SK-N-SH treated with all-trans-retinoic acid at 6 μM for 48 hours (cell line): ENCODE measurements around the gene CYP4F12.

ENCODE experiments used
- ATAC-seq: fragments of 200-7000 bp; cut with Tn5 transposase; 3 replicates; pipeline ENCODE4 v1.9.1; 2020; ENCODE audit warnings: mild to moderate bottlenecking, moderate library complexity
- BACH2 ChIP-seq: fragments of 250-450 bp; sonication (Bioruptor Pico); IDR thresholded peaks from 2 replicates; pipeline ENCODE4 v1.9.0; 2021; ENCODE audit warnings: mild to moderate bottlenecking, borderline replicate concordance
- CSDC2 ChIP-seq: fragments of 250-450 bp; sonication (Bioruptor Pico); IDR thresholded peaks from 2 replicates; pipeline ENCODE4 v1.5.0; 2020; ENCODE audit warnings: mild to moderate bottlenecking, moderate library complexity
- GLIS3 ChIP-seq: fragments of 250-450 bp; sonication (Bioruptor Pico); IDR thresholded peaks from 2 replicates; pipeline ENCODE4 v1.5.0; 2020; ENCODE audit warnings: mild to moderate bottlenecking, moderate library complexity
- ISL1 ChIP-seq: fragments of 250-450 bp; sonication (Bioruptor Pico); IDR thresholded peaks from 2 replicates; pipeline ENCODE4 v2.1.2; 2022; ENCODE audit warnings: mild to moderate bottlenecking, moderate library complexity
- OSR1 ChIP-seq: fragments of 250-450 bp; sonication (Bioruptor Pico); IDR thresholded peaks from 2 replicates; pipeline ENCODE4 v1.8.0; 2022; ENCODE audit warnings: moderate library complexity, mild to moderate bottlenecking, inconsistent platforms
- RARB ChIP-seq: fragments of 250-450 bp; sonication (Bioruptor Pico); IDR thresholded peaks from 2 replicates; pipeline ENCODE4 v1.8.0; 2021; ENCODE audit warnings: mild to moderate bottlenecking, moderate library complexity
- SNAI2 ChIP-seq: fragments of 250-450 bp; sonication (Bioruptor Pico); IDR thresholded peaks from 2 replicates; pipeline ENCODE4 v1.5.0; 2020; ENCODE audit warnings: mild to moderate bottlenecking, moderate library complexity
- TCF4 ChIP-seq: fragments of 250-450 bp; sonication (Bioruptor Pico); IDR thresholded peaks from 2 replicates; pipeline ENCODE4 v1.8.0; 2021; ENCODE audit warnings: mild to moderate bottlenecking, moderate library complexity, borderline replicate concordance
- TOX ChIP-seq: fragments of 250-450 bp; sonication (Bioruptor Pico); IDR thresholded peaks from 2 replicates; pipeline ENCODE4 v1.8.0; 2021; ENCODE audit warnings: mild to moderate bottlenecking, moderate library complexity, borderline replicate concordance
- ZC3H10 ChIP-seq: fragments of 250-450 bp; sonication (Bioruptor Pico); IDR thresholded peaks from 2 replicates; pipeline ENCODE4 v1.5.1; 2021; ENCODE audit warnings: mild to moderate bottlenecking, moderate library complexity
- ZFP3 ChIP-seq: fragments of 250-450 bp; sonication (Bioruptor Pico); IDR thresholded peaks from 2 replicates; pipeline ENCODE4 v1.5.0; 2020; ENCODE audit warnings: mild to moderate bottlenecking, moderate library complexity
- ZFP30 ChIP-seq: fragments of 450-650 bp; formaldehyde crosslinking; IDR thresholded peaks from 2 replicates; pipeline ENCODE4 v1.5.0; 2022; ENCODE audit warnings: mild to moderate bottlenecking, moderate library complexity
- ZNF565 ChIP-seq: fragments of 450-650 bp; formaldehyde crosslinking; conservative IDR thresholded peaks from 2 replicates; pipeline ENCODE4 v1.5.0; 2020; ENCODE audit warnings: low read depth, mild to moderate bottlenecking, moderate library complexity
- ZNF70 ChIP-seq: fragments of 450-650 bp; formaldehyde crosslinking; IDR thresholded peaks from 2 replicates; pipeline ENCODE4 v1.5.0; 2020; ENCODE audit warnings: mild to moderate bottlenecking, moderate library complexity
- TF ChIP-seq, protein P1 (sequence below): fragments of 250-450 bp; sonication (Bioruptor Pico); IDR thresholded peaks from 2 replicates; pipeline ENCODE4 v1.5.1; 2020; ENCODE audit warnings: low read depth, mild to moderate bottlenecking, moderate library complexity
- TF ChIP-seq, protein P2 (sequence below): fragments of 250-450 bp; sonication (Bioruptor Pico); IDR thresholded peaks from 2 replicates; pipeline ENCODE4 v1.5.1; 2021; ENCODE audit warnings: mild to moderate bottlenecking, moderate library complexity
- TF ChIP-seq, protein P3 (sequence below): fragments of 250-450 bp; sonication (Bioruptor Pico); IDR thresholded peaks from 2 replicates; pipeline ENCODE4 v1.5.0; 2020; ENCODE audit warnings: mild to moderate bottlenecking, moderate library complexity
- TF ChIP-seq, protein P4 (sequence below): fragments of 250-450 bp; sonication (Bioruptor Pico); IDR thresholded peaks from 2 replicates; pipeline ENCODE4 v1.8.0; 2020; ENCODE audit warnings: mild to moderate bottlenecking, moderate library complexity, borderline replicate concordance

The CYP4F12 gene

DNA sequence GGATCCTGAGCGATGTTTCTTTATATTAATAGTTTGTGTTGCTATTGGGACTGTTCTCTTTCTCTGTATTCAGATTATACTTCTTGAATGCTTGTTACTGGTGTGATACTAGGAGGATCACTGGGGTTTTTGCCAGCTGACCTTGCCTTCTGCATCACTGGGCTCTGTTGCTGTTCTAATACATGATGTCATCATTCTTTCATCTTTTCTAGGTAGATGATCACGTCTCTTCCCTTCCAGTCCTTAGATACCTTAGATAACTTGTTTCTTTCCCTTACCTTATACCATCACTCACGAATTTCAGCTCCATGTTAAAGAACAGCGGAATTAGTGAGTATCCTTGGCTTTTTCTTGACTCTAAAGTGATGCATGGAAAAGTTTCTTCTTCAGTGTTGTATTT, 64.8 kb downstream of the CYP4F12 start, which contains the start of gene OR10H3:
OR10H3 (plus strand) TSS at position 264 of the 400 bp plus-strand sequence. CDS start 3,408 bp downstream, outside the sequence.
- no peak for ATAC-seq

DNA sequence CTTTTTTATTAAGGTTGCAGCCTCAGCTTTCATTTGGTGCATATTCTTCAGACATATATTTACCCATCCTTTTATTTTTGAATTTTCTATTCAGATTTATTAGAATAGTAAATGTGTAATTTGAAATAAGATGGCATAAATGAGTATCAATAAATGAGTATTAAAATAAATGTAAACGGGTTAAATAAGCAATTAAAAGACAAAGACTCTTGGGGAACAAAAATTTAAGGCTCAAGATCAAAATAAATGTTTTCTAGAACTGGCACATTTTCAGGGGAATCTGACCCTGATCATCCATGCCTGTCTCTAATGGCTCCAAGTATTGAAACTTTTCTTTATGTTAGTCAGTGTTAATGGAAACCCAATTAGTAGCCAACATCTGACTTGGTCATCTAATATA, 67.9 kb downstream of the CYP4F12 start:
- ATAC-seq: no peak

More for the DNA sequence above, 64.8 kb downstream of the CYP4F12 start, which contains the start of gene OR10H3:
- TF ChIP-seq TOX (CRISPR knock-in tag) (no peak), ZNF565 (CRISPR knock-in tag) (no peak), BACH2 (CRISPR knock-in tag) (no peak), OSR1 (no peak), RARB (CRISPR knock-in tag) (no peak), GLIS3 (no peak), ZFP30 (no peak), ISL1 (CRISPR knock-in tag) (no peak)
- TF ChIP-seq, protein P1, sequence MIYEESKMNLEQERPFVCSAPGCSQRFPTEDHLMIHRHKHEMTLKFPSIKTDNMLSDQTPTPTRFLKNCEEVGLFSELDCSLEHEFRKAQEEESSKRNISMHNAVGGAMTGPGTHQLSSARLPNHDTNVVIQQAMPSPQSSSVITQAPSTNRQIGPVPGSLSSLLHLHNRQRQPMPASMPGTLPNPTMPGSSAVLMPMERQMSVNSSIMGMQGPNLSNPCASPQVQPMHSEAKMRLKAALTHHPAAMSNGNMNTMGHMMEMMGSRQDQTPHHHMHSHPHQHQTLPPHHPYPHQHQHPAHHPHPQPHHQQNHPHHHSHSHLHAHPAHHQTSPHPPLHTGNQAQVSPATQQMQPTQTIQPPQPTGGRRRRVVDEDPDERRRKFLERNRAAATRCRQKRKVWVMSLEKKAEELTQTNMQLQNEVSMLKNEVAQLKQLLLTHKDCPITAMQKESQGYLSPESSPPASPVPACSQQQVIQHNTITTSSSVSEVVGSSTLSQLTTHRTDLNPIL (CRISPR knock-in tag): no peak

More for the DNA sequence above, 67.9 kb downstream of the CYP4F12 start:
- TF ChIP-seq ZFP30 (no peak), RARB (CRISPR knock-in tag) (no peak), TCF4 (CRISPR knock-in tag) (no peak), ZC3H10 (no peak), GLIS3 (no peak), ZFP3 (CRISPR knock-in tag) (no peak), BACH2 (CRISPR knock-in tag) (no peak), ZNF70 (CRISPR knock-in tag) (no peak), SNAI2 (CRISPR knock-in tag) (no peak), CSDC2 (CRISPR knock-in tag) (no peak)
- TF ChIP-seq, protein P2, sequence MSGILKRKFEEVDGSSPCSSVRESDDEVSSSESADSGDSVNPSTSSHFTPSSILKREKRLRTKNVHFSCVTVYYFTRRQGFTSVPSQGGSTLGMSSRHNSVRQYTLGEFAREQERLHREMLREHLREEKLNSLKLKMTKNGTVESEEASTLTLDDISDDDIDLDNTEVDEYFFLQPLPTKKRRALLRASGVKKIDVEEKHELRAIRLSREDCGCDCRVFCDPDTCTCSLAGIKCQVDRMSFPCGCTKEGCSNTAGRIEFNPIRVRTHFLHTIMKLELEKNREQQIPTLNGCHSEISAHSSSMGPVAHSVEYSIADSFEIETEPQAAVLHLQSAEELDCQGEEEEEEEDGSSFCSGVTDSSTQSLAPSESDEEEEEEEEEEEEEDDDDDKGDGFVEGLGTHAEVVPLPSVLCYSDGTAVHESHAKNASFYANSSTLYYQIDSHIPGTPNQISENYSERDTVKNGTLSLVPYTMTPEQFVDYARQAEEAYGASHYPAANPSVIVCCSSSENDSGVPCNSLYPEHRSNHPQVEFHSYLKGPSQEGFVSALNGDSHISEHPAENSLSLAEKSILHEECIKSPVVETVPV (CRISPR knock-in tag): no peak
- TF ChIP-seq, protein P3, sequence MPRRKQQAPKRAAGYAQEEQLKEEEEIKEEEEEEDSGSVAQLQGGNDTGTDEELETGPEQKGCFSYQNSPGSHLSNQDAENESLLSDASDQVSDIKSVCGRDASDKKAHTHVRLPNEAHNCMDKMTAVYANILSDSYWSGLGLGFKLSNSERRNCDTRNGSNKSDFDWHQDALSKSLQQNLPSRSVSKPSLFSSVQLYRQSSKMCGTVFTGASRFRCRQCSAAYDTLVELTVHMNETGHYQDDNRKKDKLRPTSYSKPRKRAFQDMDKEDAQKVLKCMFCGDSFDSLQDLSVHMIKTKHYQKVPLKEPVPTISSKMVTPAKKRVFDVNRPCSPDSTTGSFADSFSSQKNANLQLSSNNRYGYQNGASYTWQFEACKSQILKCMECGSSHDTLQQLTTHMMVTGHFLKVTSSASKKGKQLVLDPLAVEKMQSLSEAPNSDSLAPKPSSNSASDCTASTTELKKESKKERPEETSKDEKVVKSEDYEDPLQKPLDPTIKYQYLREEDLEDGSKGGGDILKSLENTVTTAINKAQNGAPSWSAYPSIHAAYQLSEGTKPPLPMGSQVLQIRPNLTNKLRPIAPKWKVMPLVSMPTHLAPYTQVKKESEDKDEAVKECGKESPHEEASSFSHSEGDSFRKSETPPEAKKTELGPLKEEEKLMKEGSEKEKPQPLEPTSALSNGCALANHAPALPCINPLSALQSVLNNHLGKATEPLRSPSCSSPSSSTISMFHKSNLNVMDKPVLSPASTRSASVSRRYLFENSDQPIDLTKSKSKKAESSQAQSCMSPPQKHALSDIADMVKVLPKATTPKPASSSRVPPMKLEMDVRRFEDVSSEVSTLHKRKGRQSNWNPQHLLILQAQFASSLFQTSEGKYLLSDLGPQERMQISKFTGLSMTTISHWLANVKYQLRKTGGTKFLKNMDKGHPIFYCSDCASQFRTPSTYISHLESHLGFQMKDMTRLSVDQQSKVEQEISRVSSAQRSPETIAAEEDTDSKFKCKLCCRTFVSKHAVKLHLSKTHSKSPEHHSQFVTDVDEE: no peak
- TF ChIP-seq, protein P4, sequence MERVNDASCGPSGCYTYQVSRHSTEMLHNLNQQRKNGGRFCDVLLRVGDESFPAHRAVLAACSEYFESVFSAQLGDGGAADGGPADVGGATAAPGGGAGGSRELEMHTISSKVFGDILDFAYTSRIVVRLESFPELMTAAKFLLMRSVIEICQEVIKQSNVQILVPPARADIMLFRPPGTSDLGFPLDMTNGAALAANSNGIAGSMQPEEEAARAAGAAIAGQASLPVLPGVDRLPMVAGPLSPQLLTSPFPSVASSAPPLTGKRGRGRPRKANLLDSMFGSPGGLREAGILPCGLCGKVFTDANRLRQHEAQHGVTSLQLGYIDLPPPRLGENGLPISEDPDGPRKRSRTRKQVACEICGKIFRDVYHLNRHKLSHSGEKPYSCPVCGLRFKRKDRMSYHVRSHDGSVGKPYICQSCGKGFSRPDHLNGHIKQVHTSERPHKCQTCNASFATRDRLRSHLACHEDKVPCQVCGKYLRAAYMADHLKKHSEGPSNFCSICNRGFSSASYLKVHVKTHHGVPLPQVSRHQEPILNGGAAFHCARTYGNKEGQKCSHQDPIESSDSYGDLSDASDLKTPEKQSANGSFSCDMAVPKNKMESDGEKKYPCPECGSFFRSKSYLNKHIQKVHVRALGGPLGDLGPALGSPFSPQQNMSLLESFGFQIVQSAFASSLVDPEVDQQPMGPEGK (CRISPR knock-in tag): no peak
- TF ChIP-seq, all 23 proteins: peak for 0
